ENCODE measurements around the gene HS6ST3. TPM values are rescaled to one million over a fixed set of nuclear protein-coding genes. Genes with fewer than 3 reads are reported as not detected.

Gene HS6ST3
- total and polyA plus RNA-seq, 2 of the 13 experiments (the other 11 are each of a cell fraction or from before 2014, with no cell fraction given) = not detected

GRCh38 chr13:96796091-96796633 lies 706.3 kb downstream of the HS6ST3 start (continued):
- no peak for TF ChIP-seq REXO4 (CRISPR knock-in tag; IDR thresholded peaks at IDR 0.05; ENCODE audit: borderline replicate concordance)

- Histone ChIP-seq H3K4me2 (ENCODE audit: low read depth, low read length) (no peak overlapping the region), H3K9me3 (ENCODE audit: low read length) (no peaks in the 10 kb centered on the region), H4K20me1 (ENCODE audit: insufficient read depth, low read length) (no peaks in the 10 kb centered on the region), H3K27me3 (ENCODE audit: control insufficient read depth in 1 of 2, insufficient read depth in 2 of 2, low read length in 2 of 2) (peaks cover 0 to 1% of the 10 kb centered on the region in 2 experiments; a peak in 2 of 5 replicates), H3K27ac (ENCODE audit: extremely low read length, insufficient read depth, low read length) (no peak overlapping the region), H2AFZ (ENCODE audit: low read length) (no peak overlapping the region), H3K9ac (ENCODE audit: insufficient read depth, low read depth, low read length) (no peak overlapping the region), H3K79me2 (ENCODE audit: insufficient read depth, low read length) (no peaks in the 10 kb centered on the region), H3K4me3 (replicated peaks in 1 of 3; ENCODE audit: insufficient read depth in 1 of 3, low read depth in 2 of 3, low read length in 3 of 3) (no peak overlapping the region), H3K4me1 (ENCODE audit: insufficient read depth, low read length) (no peaks in the 10 kb centered on the region), H3K36me3 (replicated peaks in 1 of 2; ENCODE audit: control insufficient read depth in 1 of 2, insufficient read depth in 2 of 2, low read length in 2 of 2) (no peaks in the 10 kb centered on the region)
- no peak for TF ChIP-seq ZNF383 (CRISPR knock-in tag; IDR thresholded peaks at IDR 0.05; ENCODE audit: borderline replicate concordance)
- BruUV-seq (replicated peaks) = no TSS peak
- FAIRE-seq (no peak), ATAC-seq (no peak), DNase-seq (ENCODE audit: low spot score) (no peak)
- 0% methylated on average over 1 of the region's 1 CpG for WGBS (ENCODE audit: low lambda C conversion rate)
- intact Hi-C loops (cut with micrococcal nuclease; ENCODE audit: unreplicated experiment) = no loop called here
- ChIA-PET CTCF (ENCODE audit: low intra/inter-chr PET ratio, low total read pairs) (no interaction called here), POLR2A (no interaction called here)
- in situ Hi-C loops (cut with HindIII; ENCODE audit: extremely low pct_ligation_motif_present, low pct_unique_long_range_greater_than_20kb) = no loop called here
These were observed 707.2 kb downstream of the HS6ST3 start for GRCh38 chr13:96797136-96797535.

- H3K36me3 ChIP-seq (replicated peaks in 1 of 2; ENCODE audit: control insufficient read depth in 1 of 2, insufficient read depth in 2 of 2, low read length in 2 of 2) = no peaks in the 10 kb centered on the region
- ATAC-seq (no peak), FAIRE-seq (no peak)
- no peak for TF ChIP-seq PAWR (CRISPR knock-in tag; IDR thresholded peaks at IDR 0.05; ENCODE audit: borderline replicate concordance)
- TF ChIP-seq HOMEZ (CRISPR knock-in tag; IDR thresholded peaks at IDR 0.05; ENCODE audit: low read depth) = no peak
- no peak for TF ChIP-seq HNF4G (IDR thresholded peaks at IDR 0.05; ENCODE audit: borderline replicate concordance, low read depth, low read length)
- TF ChIP-seq HNF4G (CRISPR knock-in tag; IDR thresholded peaks at IDR 0.05; ENCODE audit: borderline replicate concordance, low read depth) = no peak
- TF ChIP-seq ZBTB2 (CRISPR knock-in tag; IDR thresholded peaks at IDR 0.05; ENCODE audit: low read depth) = no peak
- TF ChIP-seq PRDM4 (CRISPR knock-in tag; IDR thresholded peaks at IDR 0.05; ENCODE audit: borderline replicate concordance) = no peak
These were observed 713.7 kb downstream of the HS6ST3 start for GRCh38 chr13:96803456-96804100.

More at GRCh38 chr13:96803456-96804100, 713.7 kb downstream of the HS6ST3 start:
- no peak overlapping the region for H3K9ac ChIP-seq (ENCODE audit: insufficient read depth, low read depth, low read length)
- ChIA-PET POLR2A (no interaction called here), CTCF (ENCODE audit: low intra/inter-chr PET ratio, low total read pairs) (no interaction called here)
- no peak overlapping the region for H3K4me2 ChIP-seq (ENCODE audit: low read depth, low read length)
- H3K27me3 ChIP-seq (ENCODE audit: control insufficient read depth in 1 of 2, insufficient read depth in 2 of 2, low read length in 2 of 2) = peaks cover 0 to 2% of the 10 kb centered on the region in 2 experiments; a peak in 1 of 5 replicates
- no TSS peak for BruUV-seq (replicated peaks)
- H3K27ac ChIP-seq (ENCODE audit: extremely low read length, insufficient read depth, low read length) = no peak overlapping the region
- H3K4me1 ChIP-seq (ENCODE audit: insufficient read depth, low read length) = no peaks in the 10 kb centered on the region
- intact Hi-C loops (cut with micrococcal nuclease; ENCODE audit: unreplicated experiment) (no loop called here), in situ Hi-C loops (cut with HindIII; ENCODE audit: extremely low pct_ligation_motif_present, low pct_unique_long_range_greater_than_20kb) (no loop called here)
- H3K9me3 ChIP-seq (ENCODE audit: low read length) = no peaks in the 10 kb centered on the region
- WGBS (ENCODE audit: low lambda C conversion rate) = 2% methylated on average over 3 of the region's 3 CpGs
- no peaks in the 10 kb centered on the region for H4K20me1 ChIP-seq (ENCODE audit: insufficient read depth, low read length)
- H3K79me2 ChIP-seq (ENCODE audit: insufficient read depth, low read length) = no peaks in the 10 kb centered on the region
- no peak for DNase-seq (ENCODE audit: low spot score)
- no peak overlapping the region for H3K4me3 ChIP-seq (replicated peaks in 1 of 3; ENCODE audit: insufficient read depth in 1 of 3, low read depth in 2 of 3, low read length in 3 of 3)
- H2AFZ ChIP-seq (ENCODE audit: low read length) = no peak overlapping the region
